NB4 (cell line): ENCODE measurements around the gene CAMK2A.

ENCODE experiments used
- POLR2A ChIP-seq: IDR thresholded peaks from 2 replicates; pipeline ENCODE4 v1.6.1; 2011; ENCODE audit warnings: mild to moderate bottlenecking; ENCODE audit not compliant: insufficient read length; ENCODE audit errors: extremely low read depth
- TF ChIP-seq, protein P1 (sequence below): IDR thresholded peaks from one replicate; pipeline ENCODE4 v1.5.1; 2012; ENCODE audit warnings: low read depth, low read length
- TF ChIP-seq, protein P2 (sequence below): IDR thresholded peaks from 2 replicates; pipeline ENCODE4 v1.6.1; 2011; ENCODE audit warnings: low read depth, low read length

DNA sequence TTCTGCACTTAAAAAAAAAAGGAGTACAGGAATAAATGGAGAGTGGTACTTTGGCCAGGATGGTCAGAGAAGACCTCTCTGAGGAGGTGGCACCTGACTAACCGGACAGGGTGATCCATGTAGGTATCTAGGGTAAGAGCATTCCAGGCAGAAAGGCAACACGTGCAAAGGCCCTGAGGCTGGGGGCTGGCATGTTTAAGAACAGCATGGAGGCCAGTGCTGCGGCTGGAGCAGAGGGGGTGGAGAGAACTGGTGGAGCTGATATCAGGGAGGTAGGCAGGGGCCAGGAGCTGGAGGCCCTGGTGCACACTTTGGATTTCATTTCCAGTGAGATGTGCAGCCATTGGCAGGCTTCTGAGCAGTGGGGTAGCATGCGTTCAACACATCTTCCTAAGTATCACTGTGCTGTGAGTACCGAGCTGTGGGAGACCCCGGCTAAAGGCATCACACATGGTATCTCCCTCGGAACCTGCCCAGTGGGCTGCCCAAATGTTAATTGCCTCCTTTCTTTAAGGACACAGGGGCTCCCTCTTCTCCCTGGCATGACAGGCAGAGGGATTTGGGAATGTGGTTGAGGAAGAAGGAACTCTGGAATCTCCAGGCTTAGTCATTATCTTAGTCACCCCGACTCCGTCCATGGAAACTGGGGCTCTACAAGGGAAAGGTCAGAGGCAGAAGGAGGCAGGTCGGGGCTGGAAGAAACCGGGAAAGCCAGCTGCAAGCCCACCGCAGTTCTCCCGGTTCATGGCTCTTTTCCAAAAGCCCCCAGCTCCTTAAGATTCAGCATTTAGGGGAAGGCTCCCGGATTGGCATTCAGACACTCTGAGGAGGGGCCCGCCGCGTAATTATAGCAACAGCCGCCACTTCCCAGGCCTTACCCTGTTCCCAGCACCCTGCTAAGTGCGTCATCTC is 81.1 kb downstream of the CAMK2A start:
- TF ChIP-seq, protein P1, sequence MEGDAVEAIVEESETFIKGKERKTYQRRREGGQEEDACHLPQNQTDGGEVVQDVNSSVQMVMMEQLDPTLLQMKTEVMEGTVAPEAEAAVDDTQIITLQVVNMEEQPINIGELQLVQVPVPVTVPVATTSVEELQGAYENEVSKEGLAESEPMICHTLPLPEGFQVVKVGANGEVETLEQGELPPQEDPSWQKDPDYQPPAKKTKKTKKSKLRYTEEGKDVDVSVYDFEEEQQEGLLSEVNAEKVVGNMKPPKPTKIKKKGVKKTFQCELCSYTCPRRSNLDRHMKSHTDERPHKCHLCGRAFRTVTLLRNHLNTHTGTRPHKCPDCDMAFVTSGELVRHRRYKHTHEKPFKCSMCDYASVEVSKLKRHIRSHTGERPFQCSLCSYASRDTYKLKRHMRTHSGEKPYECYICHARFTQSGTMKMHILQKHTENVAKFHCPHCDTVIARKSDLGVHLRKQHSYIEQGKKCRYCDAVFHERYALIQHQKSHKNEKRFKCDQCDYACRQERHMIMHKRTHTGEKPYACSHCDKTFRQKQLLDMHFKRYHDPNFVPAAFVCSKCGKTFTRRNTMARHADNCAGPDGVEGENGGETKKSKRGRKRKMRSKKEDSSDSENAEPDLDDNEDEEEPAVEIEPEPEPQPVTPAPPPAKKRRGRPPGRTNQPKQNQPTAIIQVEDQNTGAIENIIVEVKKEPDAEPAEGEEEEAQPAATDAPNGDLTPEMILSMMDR: no peak
- TF ChIP-seq POLR2A: no peak
- TF ChIP-seq, protein P2, sequence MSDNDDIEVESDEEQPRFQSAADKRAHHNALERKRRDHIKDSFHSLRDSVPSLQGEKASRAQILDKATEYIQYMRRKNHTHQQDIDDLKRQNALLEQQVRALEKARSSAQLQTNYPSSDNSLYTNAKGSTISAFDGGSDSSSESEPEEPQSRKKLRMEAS: no peak
